NCI-H2196 (cell line): ENCODE measurements around the gene FAM193B.
"Not testable (repeated sequence)": the region's sequence is repeated elsewhere in the genome, so short reads cannot be mapped to it uniquely, and the experiment has no call there.

Experiments
- DNase-seq: peaks from one replicate; lab custom pipeline; 2025; ENCODE audit not compliant: unreplicated experiment; lab: John Stamatoyannopoulos, UW

Gene FAM193B

GRCh38 chr5:177538876-177539275 lies 15.5 kb downstream of the FAM193B start:
- no peak for DNase-seq

- DNase-seq, result no peak
These were observed 16.7 kb downstream of the FAM193B start for GRCh38 chr5:177537389-177538361.

- no peak for DNase-seq
These were observed 18.0 kb downstream of the FAM193B start for GRCh38 chr5:177536386-177536785.

- no peak for DNase-seq
These were observed 19.2 kb downstream of the FAM193B start for GRCh38 chr5:177535125-177535524.

GRCh38 chr5:177534433-177534832 lies 19.9 kb downstream of the FAM193B start:
- DNase-seq, result not testable (repeated sequence)

- DNase-seq, result no peak
These were observed 23.0 kb downstream of the FAM193B start for GRCh38 chr5:177531209-177531940.

GRCh38 chr5:177530638-177531037 lies 23.7 kb downstream of the FAM193B start:
- DNase-seq, result no peak

GRCh38 chr5:177529247-177530203 lies 24.8 kb downstream of the FAM193B start:
- DNase-seq, result no peak

GRCh38 chr5:177528631-177529030 lies 25.7 kb downstream of the FAM193B start:
- no peak for DNase-seq

- DNase-seq, result no peak
These were observed 26.8 kb downstream of the FAM193B start for GRCh38 chr5:177527595-177527994.

GRCh38 chr5:177526791-177527190 lies 27.6 kb downstream of the FAM193B start:
- no peak for DNase-seq

- DNase-seq, result no peak
These were observed 28.2 kb downstream of the FAM193B start for GRCh38 chr5:177526191-177526590.

- DNase-seq, result no peak
These were observed 29.3 kb downstream of the FAM193B start for GRCh38 chr5:177524941-177525655.

- no peak for DNase-seq
These were observed 29.8 kb downstream of the FAM193B start for GRCh38 chr5:177524539-177524900.

- no peak for DNase-seq
These were observed 30.4 kb downstream of the FAM193B start for GRCh38 chr5:177523711-177524538.

- no peak for DNase-seq
These were observed 33.3 kb downstream of the FAM193B start for GRCh38 chr5:177520916-177521513.

GRCh38 chr5:177520271-177520670 lies 34.1 kb downstream of the FAM193B start:
- DNase-seq, result no peak

GRCh38 chr5:177519463-177520235 lies 34.7 kb downstream of the FAM193B start:
- DNase-seq, result no peak
